ENCODE data around the gene FAAP20. TPM values are rescaled to one million over a fixed set of nuclear protein-coding genes. Genes with fewer than 3 reads are reported as not detected.

FAAP20 gene
- total and polyA plus RNA-seq, 9 of the 15 experiments (the other 6 are each of a cell fraction or from before 2014, with no cell fraction given), result 0.58 to 143 (median 9.9) TPM

GRCh38 chr1:2212532-2213491 lies 18.2 kb upstream of the FAAP20 start (continued):
- TF ChIP-seq ZFPM2 (CRISPR knock-in tag; IDR thresholded peaks at IDR 0.05) (no peak), ZNF224 (CRISPR knock-in tag; IDR thresholded peaks at IDR 0.05) (no peak), SP1 (CRISPR knock-in tag; IDR thresholded peaks at IDR 0.05) (0 out of 2 replicates have a peak, but pooled peaks have one; percentile 58), PATZ1 (CRISPR knock-in tag; IDR thresholded peaks at IDR 0.05; ENCODE audit: borderline replicate concordance) (no peak), ZNF41 (CRISPR knock-in tag; conservative IDR thresholded peaks at IDR 0.05) (no peak), CBFA2T3 (IDR thresholded peaks at IDR 0.05) (no peak), TARDBP (IDR thresholded peaks at IDR 0.05) (peak; percentile 90), ZC3H8 (IDR thresholded peaks at IDR 0.05) (no peak), CHD2 (IDR thresholded peaks at IDR 0.05; ENCODE audit: low read depth, low read length) (no peak), RREB1 (CRISPR knock-in tag; IDR thresholded peaks at IDR 0.05) (0 out of 2 replicates have a peak, but pooled peaks have one; percentile 44), ZBTB1 (CRISPR knock-in tag; IDR thresholded peaks at IDR 0.05; ENCODE audit: borderline replicate concordance, low read depth) (no peak), ZZZ3 (IDR thresholded peaks at IDR 0.05) (no peak), AFF4 (CRISPR knock-in tag; IDR thresholded peaks at IDR 0.05) (peak; percentile 83; the same call in 1 of the 2 replicates), JUN (IDR thresholded peaks at IDR 0.05; ENCODE audit: borderline replicate concordance, low read depth, low read length) (peak; percentile 93), JUN (CRISPR knock-in tag; IDR thresholded peaks at IDR 0.05; ENCODE audit: borderline replicate concordance) (peak; percentile 76; the same call in 1 of the 2 replicates), FOXJ2 (tag; IDR thresholded peaks at IDR 0.05) (peak; percentile 96)
